Measurements from ENCODE around the gene PSMD7. TPM values are rescaled to one million over a fixed set of nuclear protein-coding genes. Genes with fewer than 3 reads are reported as not detected.

Gene PSMD7
- total and polyA plus RNA-seq, 2 donors (not counting 1 experiment from before 2014, with no cell fraction given) = 34.1 to 60.8 TPM

- intact Hi-C loops (cut with micrococcal nuclease) = no loop called here
- no peaks in the 10 kb centered on the region for H3K4me1 ChIP-seq (ENCODE audit: control insufficient read depth in 2 of 2, insufficient read depth in 2 of 2, low read length in 2 of 2)
- TF ChIP-seq EZH2 (IDR thresholded peaks at IDR 0.05; ENCODE audit: borderline replicate concordance, insufficient read depth, low read depth, low read length, poor library complexity, severe bottlenecking) (no peak), CTCF (IDR thresholded peaks at IDR 0.05) (peak; percentile 44)
These were observed 21.5 kb upstream of the PSMD7 start for GRCh38 chr16:74275031-74275636.

GRCh38 chr16:74275711-74276110, 20.9 kb upstream of the PSMD7 start:
- H3K4me3 Mint-ChIP-seq = no peak overlapping the region
- Histone ChIP-seq H3K36me3 (replicated peaks in 1 of 2; ENCODE audit: control extremely low read depth in 1 of 2, control insufficient read depth in 1 of 2, extremely low read depth in 1 of 2, insufficient read depth in 2 of 2, low read length in 1 of 2) (no peaks in the 10 kb centered on the region), H3K4me2 (replicated peaks; ENCODE audit: low read depth, low read length, poor library complexity, severe bottlenecking) (no peak overlapping the region), H3K27ac (ENCODE audit: low read length in 2 of 2) (no peak overlapping the region), H3K9me3 (ENCODE audit: control extremely low read depth in 1 of 3, control insufficient read depth in 2 of 3, insufficient read depth in 1 of 3, low read length in 2 of 3) (peaks cover 0 to 10% (median 2%) of the 10 kb centered on the region in 3 donors), H3K27me3 (replicated peaks in 1 of 4; ENCODE audit: control extremely low read depth in 1 of 4, control insufficient read depth in 3 of 4, insufficient read depth in 4 of 4, low read length in 3 of 4) (no peaks in the 10 kb centered on the region), H3K79me2 (ENCODE audit: control insufficient read depth, insufficient read depth, low read length) (no peaks in the 10 kb centered on the region), H4K20me1 (ENCODE audit: control insufficient read depth, insufficient read depth, low read length, poor library complexity, severe bottlenecking) (no peaks in the 10 kb centered on the region), H2AFZ (ENCODE audit: insufficient read depth, low read depth, low read length, poor library complexity, severe bottlenecking) (no peak overlapping the region), H3K9ac (ENCODE audit: low read length) (no peak overlapping the region), H3K4me3 (ENCODE audit: control extremely low read depth in 1 of 5, extremely low read depth in 1 of 5, insufficient read depth in 1 of 5, low read depth in 2 of 5, low read length in 4 of 5) (no peak overlapping the region), H3K4me1 (ENCODE audit: control insufficient read depth in 2 of 2, insufficient read depth in 2 of 2, low read length in 2 of 2) (no peaks in the 10 kb centered on the region)
- ChIA-PET CTCF (interaction anchor here (1.8 kb wide), 1 partner anchor 33 kb away, joined by 4 read pairs; no protein-coding TSS in a partner anchor), POLR2A (interaction anchor here (0.7 kb wide), 1 partner anchor 12 kb away, joined by 3 read pairs; no protein-coding TSS in a partner anchor)
- WGBS (ENCODE audit: insufficient coverage) = no CpG with 5 or more reads among the region's 7 CpGs
- H3K9me3 Mint-ChIP-seq (ENCODE audit: insufficient read depth) = peaks cover 2% of the 10 kb centered on the region
- peaks cover 13% of the 10 kb centered on the region for H3K27me3 Mint-ChIP-seq
- DNase-seq (no peak), ATAC-seq (ENCODE audit: low read depth) (no peak)
- intact Hi-C loops (cut with micrococcal nuclease) = no loop called here
- H3K4me1 Mint-ChIP-seq = no peaks in the 10 kb centered on the region
- TF ChIP-seq CTCF (IDR thresholded peaks at IDR 0.05) (no peak), EZH2 (IDR thresholded peaks at IDR 0.05; ENCODE audit: borderline replicate concordance, insufficient read depth, low read depth, low read length, poor library complexity, severe bottlenecking) (no peak)
- no peak overlapping the region for H3K27ac Mint-ChIP-seq

More at GRCh38 chr16:74275031-74275636, 21.5 kb upstream of the PSMD7 start:
- H3K27me3 Mint-ChIP-seq = peaks cover 10% of the 10 kb centered on the region
- peaks cover 2% of the 10 kb centered on the region for H3K9me3 Mint-ChIP-seq (ENCODE audit: insufficient read depth)
- no peaks in the 10 kb centered on the region for H4K20me1 ChIP-seq (ENCODE audit: control insufficient read depth, insufficient read depth, low read length, poor library complexity, severe bottlenecking)
- no CpG with 5 or more reads among the region's 2 CpGs for WGBS (ENCODE audit: insufficient coverage)
- ChIA-PET CTCF (interaction anchor here (1.8 kb wide), 1 partner anchor 34 kb away, joined by 4 read pairs; no protein-coding TSS in a partner anchor), POLR2A (no interaction called here)
- no peak overlapping the region for H3K4me3 Mint-ChIP-seq
- no peaks in the 10 kb centered on the region for H3K36me3 ChIP-seq (replicated peaks in 1 of 2; ENCODE audit: control extremely low read depth in 1 of 2, control insufficient read depth in 1 of 2, extremely low read depth in 1 of 2, insufficient read depth in 2 of 2, low read length in 1 of 2)
- no peak overlapping the region for H3K27ac Mint-ChIP-seq
- no peak overlapping the region for H3K4me3 ChIP-seq (ENCODE audit: control extremely low read depth in 1 of 5, extremely low read depth in 1 of 5, insufficient read depth in 1 of 5, low read depth in 2 of 5, low read length in 4 of 5)
- no peak overlapping the region for H3K4me2 ChIP-seq (replicated peaks; ENCODE audit: low read depth, low read length, poor library complexity, severe bottlenecking)
- no peaks in the 10 kb centered on the region for H3K4me1 Mint-ChIP-seq
- H3K9me3 ChIP-seq (ENCODE audit: control extremely low read depth in 1 of 3, control insufficient read depth in 2 of 3, insufficient read depth in 1 of 3, low read length in 2 of 3) = peaks cover 0 to 12% (median 4%) of the 10 kb centered on the region in 3 donors
- DNase-seq (no peak), ATAC-seq (ENCODE audit: low read depth) (no peak)
- H2AFZ ChIP-seq (ENCODE audit: insufficient read depth, low read depth, low read length, poor library complexity, severe bottlenecking) = no peak overlapping the region
- no peak overlapping the region for H3K9ac ChIP-seq (ENCODE audit: low read length)
- no peaks in the 10 kb centered on the region for H3K27me3 ChIP-seq (replicated peaks in 1 of 4; ENCODE audit: control extremely low read depth in 1 of 4, control insufficient read depth in 3 of 4, insufficient read depth in 4 of 4, low read length in 3 of 4)
- H3K27ac ChIP-seq (ENCODE audit: low read length in 2 of 2) = no peak overlapping the region
- no peaks in the 10 kb centered on the region for H3K79me2 ChIP-seq (ENCODE audit: control insufficient read depth, insufficient read depth, low read length)

Measured in B cell (primary cell).